K562 (cell line): ENCODE data around the gene MEF2C. TPM values are rescaled to one million over a fixed set of nuclear protein-coding genes. Genes with fewer than 3 reads are reported as not detected.

Experiments used
- CBX5 ChIP-seq: IDR thresholded peaks from 2 replicates; pipeline ENCODE4 v1.6.1; 2014; ENCODE audit warnings: low read depth, borderline replicate concordance
- EP300 ChIP-seq: IDR thresholded peaks from 2 replicates; pipeline ENCODE4 v1.6.1; 2012; ENCODE audit warnings: low read length, improper control_type of control experiment
- EZH2 ChIP-seq: IDR thresholded peaks from 2 replicates; pipeline ENCODE4 v1.6.1; 2012; ENCODE audit warnings: low read depth, mild to moderate bottlenecking, inconsistent platforms, low read length, borderline replicate concordance
- FOXP1 ChIP-seq: sonication (generic); formaldehyde crosslinking; IDR thresholded peaks from 2 replicates; pipeline ENCODE4 v1.8.0; 2022; ENCODE audit warnings: mild to moderate bottlenecking, missing genetic modification reagents
- HNRNPUL1 ChIP-seq: fragments of 200-400 bp; formaldehyde crosslinking; IDR thresholded peaks from 2 replicates; pipeline ENCODE4 v1.6.1; 2017; ENCODE audit warnings: low read length
- HSF4 ChIP-seq: fragments of 250-450 bp; sonication (Bioruptor Pico); IDR thresholded peaks from 2 replicates; pipeline ENCODE4 v2.1.2; 2022; ENCODE audit warnings: mild to moderate bottlenecking, moderate library complexity, borderline replicate concordance
- MAZ ChIP-seq, 2 experiments: fragments of 450-650 bp in 1 of 2; sonication (generic) in 1 of 2; formaldehyde crosslinking; IDR thresholded peaks in 1 of 2; conservative IDR thresholded peaks in 1 of 2; 2 replicates each; pipeline versions ENCODE4 v1.4.0 to v1.5.0; 2020; ENCODE audit warnings: mild to moderate bottlenecking in 1 of 2, missing genetic modification reagents in 1 of 2
- MITF ChIP-seq: IDR thresholded peaks from 2 replicates; pipeline ENCODE4 v1.6.1; 2014; ENCODE audit warnings: antibody characterized with exemption
- MTA1 ChIP-seq: fragments of 450-650 bp; IDR thresholded peaks from 2 replicates; pipeline ENCODE4 v1.6.1; 2017; ENCODE audit warnings: borderline replicate concordance
- NFXL1 ChIP-seq: fragments of 450-650 bp; formaldehyde crosslinking; IDR thresholded peaks from 2 replicates; pipeline ENCODE4 v1.4.0; 2021; ENCODE audit warnings: mild to moderate bottlenecking
- PCBP2 ChIP-seq: fragments of 200-400 bp; formaldehyde crosslinking; IDR thresholded peaks from 2 replicates; pipeline ENCODE4 v1.6.1; 2018; ENCODE audit warnings: low read length, low read depth, mild to moderate bottlenecking, moderate library complexity; ENCODE audit not compliant: poor library complexity, severe bottlenecking
- SMAD2 ChIP-seq: fragments of 150-350 bp; IDR thresholded peaks from 2 replicates; pipeline ENCODE4 v1.6.1; 2014; ENCODE audit warnings: low read depth, mild to moderate bottlenecking, low read length
- SNIP1 ChIP-seq: fragments of 450-650 bp; IDR thresholded peaks from 2 replicates; pipeline ENCODE4 v1.7.1; 2017; ENCODE audit warnings: low read depth, mild to moderate bottlenecking
- SOX6 ChIP-seq: fragments of 450-650 bp; IDR thresholded peaks from 2 replicates; pipeline ENCODE4 v1.6.1; 2014; ENCODE audit warnings: mild to moderate bottlenecking
- SRF ChIP-seq, 2 experiments: fragments of 250-450, 450-650 bp in 1 of 2; sonication (Bioruptor Pico) in 1 of 2; sonication (generic) in 1 of 2; formaldehyde crosslinking; IDR thresholded peaks; 2 replicates each; pipeline versions ENCODE4 v1.5.0 to v1.5.1; 2020 to 2022; ENCODE audit warnings: mild to moderate bottlenecking in 1 of 2, missing genetic modification reagents in 1 of 2
- ZEB2 ChIP-seq: fragments of 450-650 bp; IDR thresholded peaks from 2 replicates; pipeline ENCODE4 v1.6.1; 2016
- ZNF589 ChIP-seq: fragments of 200-800 bp; sonication (Bioruptor generic); IDR thresholded peaks from 2 replicates; pipeline ENCODE4 v1.6.1; 2016; ENCODE audit warnings: low read depth, missing genetic modification characterization, missing compliant biosample characterization
- ZNF707 ChIP-seq: fragments of 250-450 bp; sonication (Bioruptor Pico); conservative IDR thresholded peaks from 2 replicates; pipeline ENCODE4 v1.8.0; 2022; ENCODE audit warnings: inconsistent platforms, mild to moderate bottlenecking, moderate library complexity
- polyA plus RNA-seq, 8 experiments: library from polyadenylated mRNA; depleted of rRNA in 4 of 8; stranded (reverse) in 5 of 8; unstranded in 3 of 8; fragments of >200 nt; fragmentation: Nextera tagmentation in 2 of 8; fragmentation: Illumina TruSeq in 1 of 8; extraction: Ambion mirVana in 2 of 8; extraction: Trizol in 1 of 8; gene quantifications; 2 replicates each; pipeline versions ENCODE4 v1.2.1 to v1.2.3, GENCODE V29; 2011 to 2014; ENCODE audit warnings: inconsistent platforms in 1 of 8, missing spikeins in 1 of 8
- total RNA-seq, 7 experiments: library from RNA; depleted of rRNA in 6 of 7; stranded (reverse); fragments of >200 nt in 6 of 7; fragmentation: Illumina TruSeq in 2 of 7; extraction: Trizol in 2 of 7; gene quantifications; 2 replicates each; pipeline versions ENCODE4 v1.2.1 to v1.2.3, GENCODE V29; 2011 to 2021; ENCODE audit warnings: low replicate concordance in 1 of 7
- TF ChIP-seq, protein P1 (sequence below): sonication (generic); formaldehyde crosslinking; IDR thresholded peaks from 2 replicates; pipeline ENCODE4 v1.8.0; 2023; ENCODE audit warnings: mild to moderate bottlenecking, missing genetic modification reagents
- TF ChIP-seq, protein P2 (sequence below): fragments of 450-650 bp; conservative IDR thresholded peaks from 2 replicates; pipeline ENCODE4 v1.6.1; 2016; ENCODE audit warnings: missing genetic modification characterization, low read depth, mild to moderate bottlenecking, missing compliant biosample characterization, moderate library complexity
- TF ChIP-seq, protein P3 (sequence below): fragments of 450-650 bp; formaldehyde crosslinking; IDR thresholded peaks from 2 replicates; pipeline ENCODE4 v1.4.0; 2022; ENCODE audit warnings: missing genetic modification characterization

Gene MEF2C
- total and polyA plus RNA-seq, 9 of the 15 experiments (the other 6 are each of a cell fraction or from before 2014, with no cell fraction given): 25.1 to 67.8 (median 58.3) TPM

GRCh38 chr5:88826646-88827585 lies 56.1 kb downstream of the MEF2C start (continued):
- no peak for TF ChIP-seq MITF
- TF ChIP-seq, protein P1, sequence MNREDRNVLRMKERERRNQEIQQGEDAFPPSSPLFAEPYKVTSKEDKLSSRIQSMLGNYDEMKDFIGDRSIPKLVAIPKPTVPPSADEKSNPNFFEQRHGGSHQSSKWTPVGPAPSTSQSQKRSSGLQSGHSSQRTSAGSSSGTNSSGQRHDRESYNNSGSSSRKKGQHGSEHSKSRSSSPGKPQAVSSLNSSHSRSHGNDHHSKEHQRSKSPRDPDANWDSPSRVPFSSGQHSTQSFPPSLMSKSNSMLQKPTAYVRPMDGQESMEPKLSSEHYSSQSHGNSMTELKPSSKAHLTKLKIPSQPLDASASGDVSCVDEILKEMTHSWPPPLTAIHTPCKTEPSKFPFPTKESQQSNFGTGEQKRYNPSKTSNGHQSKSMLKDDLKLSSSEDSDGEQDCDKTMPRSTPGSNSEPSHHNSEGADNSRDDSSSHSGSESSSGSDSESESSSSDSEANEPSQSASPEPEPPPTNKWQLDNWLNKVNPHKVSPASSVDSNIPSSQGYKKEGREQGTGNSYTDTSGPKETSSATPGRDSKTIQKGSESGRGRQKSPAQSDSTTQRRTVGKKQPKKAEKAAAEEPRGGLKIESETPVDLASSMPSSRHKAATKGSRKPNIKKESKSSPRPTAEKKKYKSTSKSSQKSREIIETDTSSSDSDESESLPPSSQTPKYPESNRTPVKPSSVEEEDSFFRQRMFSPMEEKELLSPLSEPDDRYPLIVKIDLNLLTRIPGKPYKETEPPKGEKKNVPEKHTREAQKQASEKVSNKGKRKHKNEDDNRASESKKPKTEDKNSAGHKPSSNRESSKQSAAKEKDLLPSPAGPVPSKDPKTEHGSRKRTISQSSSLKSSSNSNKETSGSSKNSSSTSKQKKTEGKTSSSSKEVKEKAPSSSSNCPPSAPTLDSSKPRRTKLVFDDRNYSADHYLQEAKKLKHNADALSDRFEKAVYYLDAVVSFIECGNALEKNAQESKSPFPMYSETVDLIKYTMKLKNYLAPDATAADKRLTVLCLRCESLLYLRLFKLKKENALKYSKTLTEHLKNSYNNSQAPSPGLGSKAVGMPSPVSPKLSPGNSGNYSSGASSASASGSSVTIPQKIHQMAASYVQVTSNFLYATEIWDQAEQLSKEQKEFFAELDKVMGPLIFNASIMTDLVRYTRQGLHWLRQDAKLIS (CRISPR knock-in tag): no peak
- TF ChIP-seq MAZ (CRISPR knock-in tag; conservative IDR thresholded peaks at IDR 0.05 in 1 of 2, IDR thresholded peaks at IDR 0.05 in 1 of 2): peak; percentile 52 to 61; a peak in 3 of 4 replicates
- no peak for TF ChIP-seq SMAD2
- TF ChIP-seq MTA1: peak; percentile 67; the same call in 1 of the 2 replicates
- TF ChIP-seq, protein P2, sequence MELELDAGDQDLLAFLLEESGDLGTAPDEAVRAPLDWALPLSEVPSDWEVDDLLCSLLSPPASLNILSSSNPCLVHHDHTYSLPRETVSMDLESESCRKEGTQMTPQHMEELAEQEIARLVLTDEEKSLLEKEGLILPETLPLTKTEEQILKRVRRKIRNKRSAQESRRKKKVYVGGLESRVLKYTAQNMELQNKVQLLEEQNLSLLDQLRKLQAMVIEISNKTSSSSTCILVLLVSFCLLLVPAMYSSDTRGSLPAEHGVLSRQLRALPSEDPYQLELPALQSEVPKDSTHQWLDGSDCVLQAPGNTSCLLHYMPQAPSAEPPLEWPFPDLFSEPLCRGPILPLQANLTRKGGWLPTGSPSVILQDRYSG (tag): no peak
- TF ChIP-seq, protein P3, sequence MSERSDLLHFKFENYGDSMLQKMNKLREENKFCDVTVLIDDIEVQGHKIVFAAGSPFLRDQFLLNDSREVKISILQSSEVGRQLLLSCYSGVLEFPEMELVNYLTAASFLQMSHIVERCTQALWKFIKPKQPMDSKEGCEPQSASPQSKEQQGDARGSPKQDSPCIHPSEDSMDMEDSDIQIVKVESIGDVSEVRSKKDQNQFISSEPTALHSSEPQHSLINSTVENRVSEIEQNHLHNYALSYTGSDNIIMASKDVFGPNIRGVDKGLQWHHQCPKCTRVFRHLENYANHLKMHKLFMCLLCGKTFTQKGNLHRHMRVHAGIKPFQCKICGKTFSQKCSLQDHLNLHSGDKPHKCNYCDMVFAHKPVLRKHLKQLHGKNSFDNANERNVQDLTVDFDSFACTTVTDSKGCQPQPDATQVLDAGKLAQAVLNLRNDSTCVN: peak; percentile 70; the same call in 1 of the 2 replicates
- peak; percentile 6; the same call in 1 of the 2 replicates for TF ChIP-seq EP300
- TF ChIP-seq HNRNPUL1: no peak
- no peak for TF ChIP-seq HSF4
- TF ChIP-seq ZNF589 (CRISPR knock-in tag): no peak
- TF ChIP-seq ZEB2: peak; percentile 78
- no peak for TF ChIP-seq EZH2
- TF ChIP-seq CBX5: no peak
- no peak for TF ChIP-seq ZNF707 (CRISPR knock-in tag)
- TF ChIP-seq FOXP1 (CRISPR knock-in tag): no peak
- TF ChIP-seq NFXL1 (CRISPR knock-in tag): no peak
- TF ChIP-seq SOX6: peak; percentile 85
- no peak for TF ChIP-seq SRF (CRISPR knock-in tag; IDR thresholded peaks at IDR 0.05)
- TF ChIP-seq SNIP1: no peak
- no peak for TF ChIP-seq PCBP2
